GM19395 (cell line): ENCODE results near the gene TIMM10B.
"Not testable (repeated sequence)": the region's sequence is repeated elsewhere in the genome, so short reads cannot be mapped to it uniquely, and the experiment has no call there.

ENCODE experiments used
- ATAC-seq: cut with Tn5 transposase; IDR thresholded peaks from one replicate; pipeline ENCODE4 v1.9.1; 2021; ENCODE audit warnings: mild to moderate bottlenecking, moderate library complexity; ENCODE audit not compliant: unreplicated experiment

The TIMM10B gene

DNA sequence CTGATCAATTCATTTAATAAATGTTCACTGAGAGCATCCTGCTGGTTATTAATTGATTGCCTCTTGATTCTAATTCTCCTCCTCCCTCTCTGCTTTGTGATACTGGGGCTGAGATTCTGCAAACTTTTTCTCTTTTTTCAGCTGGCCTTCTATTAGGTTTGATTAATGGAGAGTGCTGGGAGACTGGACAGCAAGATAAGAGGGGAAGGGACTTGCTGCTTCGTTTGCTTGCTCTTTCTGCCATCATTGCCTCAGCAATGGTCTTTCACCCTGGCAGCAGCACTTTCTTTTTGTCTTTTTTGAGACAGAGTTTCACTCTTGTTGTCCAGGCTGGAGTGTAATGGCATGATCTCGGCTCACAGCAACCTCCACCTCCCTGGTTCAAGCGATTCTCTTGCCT lies 22.9 kb downstream of the TIMM10B start:
- ATAC-seq = no peak

DNA sequence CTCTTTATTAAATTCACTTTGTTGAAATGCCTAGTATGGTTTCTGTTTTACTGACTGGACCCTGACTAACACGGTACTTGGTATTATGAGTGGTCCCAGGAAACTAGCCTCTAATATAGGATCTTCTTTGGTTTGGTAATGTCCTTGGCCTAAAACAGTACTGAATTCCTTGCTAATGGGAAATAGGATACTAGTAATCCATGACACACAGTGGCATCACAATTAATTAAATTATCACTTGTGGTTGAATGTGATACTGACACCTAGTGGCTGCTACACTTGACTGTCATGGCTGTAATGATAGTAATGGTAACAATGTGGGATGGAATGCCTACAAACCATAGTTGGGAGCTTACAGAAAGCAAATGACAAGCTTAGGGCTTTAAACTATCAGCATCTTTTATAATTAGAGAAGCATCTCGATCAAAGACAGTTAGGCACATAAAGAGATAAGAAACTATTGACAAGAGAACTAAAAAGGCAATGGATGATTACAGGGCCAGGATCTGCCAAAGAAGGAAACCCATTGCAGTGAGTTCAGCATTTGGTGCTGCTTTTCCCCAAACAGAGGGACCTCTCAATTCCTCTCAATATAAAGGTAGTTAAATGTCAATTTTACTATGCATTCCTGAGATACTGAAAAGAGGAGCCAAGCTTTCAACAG lies 24.4 kb downstream of the TIMM10B start:
- ATAC-seq = no peak

DNA sequence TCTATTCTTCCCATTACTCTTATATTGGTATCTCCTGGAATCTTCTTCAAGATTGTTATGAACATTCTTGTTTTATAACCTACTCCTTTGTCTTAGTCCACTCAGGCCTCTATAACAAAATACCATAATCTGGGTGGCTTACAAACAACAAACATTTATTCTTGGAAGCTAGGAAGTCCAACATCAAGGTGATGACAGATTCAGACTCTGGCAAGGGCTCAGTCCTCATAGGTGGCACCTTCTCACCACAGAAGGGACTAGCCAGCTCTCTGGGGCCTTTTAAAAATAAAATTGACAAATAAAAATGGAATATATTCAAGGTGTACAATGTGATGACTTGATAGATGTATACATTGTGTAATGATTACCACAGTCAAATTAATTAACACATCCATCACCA lies 35.6 kb downstream of the TIMM10B start:
- no peak for ATAC-seq

DNA sequence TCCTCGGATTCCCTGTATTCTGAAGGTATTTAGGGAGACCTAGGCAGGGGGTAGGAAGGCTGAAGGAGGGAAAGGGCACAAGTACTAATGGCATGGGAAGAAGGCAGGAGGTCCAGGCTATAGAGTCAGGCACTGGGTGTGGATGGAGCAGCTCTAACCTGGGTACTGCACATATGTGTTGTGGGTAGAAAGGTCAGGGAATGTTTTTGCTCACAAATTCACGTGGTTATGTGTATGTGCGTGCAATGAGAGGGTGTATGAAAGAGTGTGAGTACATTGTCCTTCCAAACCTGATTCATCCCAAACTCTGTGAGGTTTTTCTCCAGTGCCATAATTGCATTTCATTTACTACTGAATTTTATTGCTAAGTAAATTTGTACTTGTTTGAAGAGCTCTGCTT lies 39.0 kb downstream of the TIMM10B start:
- no peak for ATAC-seq

DNA sequence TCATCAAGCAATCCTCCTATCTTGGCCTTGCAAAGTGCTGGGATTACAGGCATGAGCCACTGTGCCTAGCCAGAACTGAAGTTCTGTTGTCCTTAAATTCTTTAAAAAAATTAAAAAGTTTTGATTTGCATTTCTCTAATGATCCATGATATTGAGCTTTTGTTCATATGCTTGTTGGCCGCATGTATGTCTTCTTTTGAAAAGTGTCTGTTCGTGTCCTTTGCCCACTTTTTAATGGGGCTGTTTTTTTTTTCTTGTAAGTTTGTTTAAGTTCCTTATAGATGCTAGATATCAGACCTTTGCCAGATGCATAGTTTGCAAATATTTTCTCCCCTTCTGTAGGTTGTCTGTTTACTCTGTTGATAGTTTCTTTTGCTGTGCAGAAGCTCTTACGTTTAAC lies 40.6 kb downstream of the TIMM10B start:
- ATAC-seq = not testable (repeated sequence)

DNA sequence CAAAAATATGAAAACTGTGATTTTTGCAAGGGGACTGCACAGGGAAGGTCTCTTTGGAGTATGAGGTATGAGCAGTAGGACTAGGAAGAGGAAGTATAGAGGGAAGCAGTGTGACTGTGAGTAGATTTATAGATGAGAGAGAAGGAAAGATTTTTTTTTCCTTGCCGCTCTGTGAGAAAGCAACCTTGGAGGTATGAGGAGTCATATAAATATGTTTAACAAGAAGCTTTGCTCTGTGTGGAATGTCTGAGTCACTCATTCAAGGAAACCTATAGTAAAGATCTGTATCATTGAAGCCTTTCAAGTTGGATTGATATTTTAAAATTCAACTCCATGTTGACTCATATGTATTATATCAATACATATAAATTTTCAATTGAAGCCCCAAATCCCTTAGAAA lies 42.0 kb downstream of the TIMM10B start:
- no peak for ATAC-seq

DNA sequence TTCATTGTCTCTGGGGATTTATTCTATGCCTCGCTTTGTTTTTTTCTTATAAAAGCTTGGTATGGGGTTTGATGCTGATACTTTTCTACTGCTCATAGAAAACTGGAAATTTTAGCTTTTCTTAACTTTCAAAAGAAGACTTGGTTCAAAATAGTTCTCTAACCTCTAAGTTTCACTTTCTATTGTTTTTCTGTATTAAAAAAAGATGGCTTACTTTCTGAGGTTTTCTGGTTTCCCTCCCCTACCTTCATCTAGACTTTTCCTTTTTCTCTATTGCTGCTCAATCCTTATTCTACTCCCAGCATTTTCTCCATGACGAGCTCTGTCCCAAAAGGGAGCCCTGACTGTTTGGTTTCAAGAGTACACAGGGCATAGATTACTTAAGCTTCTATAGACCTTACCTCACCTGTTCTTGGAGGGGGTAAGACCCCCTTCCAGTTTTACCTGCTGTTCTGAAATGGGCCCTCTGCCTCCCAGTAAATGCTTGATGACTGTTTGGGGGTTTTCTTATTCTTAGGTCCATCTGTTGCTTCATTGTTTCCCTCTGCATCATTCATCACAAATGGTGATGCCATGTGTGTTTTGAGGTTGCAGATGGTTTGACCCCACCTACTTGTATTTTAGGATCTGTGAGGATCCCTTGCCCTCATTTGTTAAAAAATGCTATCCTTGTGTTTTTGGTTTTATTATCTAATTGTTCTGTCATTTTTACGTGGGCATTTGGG lies 45.3 kb downstream of the TIMM10B start:
- peak; percentile 83 for ATAC-seq

DNA sequence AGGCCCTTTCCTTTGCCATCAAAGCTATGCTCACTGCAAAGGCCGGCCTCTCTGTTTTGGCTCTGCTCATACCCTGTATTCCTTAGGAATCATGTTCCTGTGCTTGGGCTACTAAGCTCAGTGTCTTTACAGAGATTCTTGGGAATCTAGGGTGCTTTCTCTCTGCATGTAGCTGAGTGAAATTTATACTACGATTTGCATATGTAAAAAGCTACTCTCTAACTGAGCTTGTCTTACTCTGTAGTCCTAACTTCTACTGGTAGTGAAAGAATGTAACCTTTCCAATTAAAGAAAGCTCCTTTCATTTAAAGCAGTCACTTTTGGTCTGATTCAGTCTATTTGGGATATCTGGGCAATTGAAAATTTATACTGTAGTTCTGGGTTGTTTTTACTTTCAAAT lies 48.0 kb downstream of the TIMM10B start:
- no peak for ATAC-seq

DNA sequence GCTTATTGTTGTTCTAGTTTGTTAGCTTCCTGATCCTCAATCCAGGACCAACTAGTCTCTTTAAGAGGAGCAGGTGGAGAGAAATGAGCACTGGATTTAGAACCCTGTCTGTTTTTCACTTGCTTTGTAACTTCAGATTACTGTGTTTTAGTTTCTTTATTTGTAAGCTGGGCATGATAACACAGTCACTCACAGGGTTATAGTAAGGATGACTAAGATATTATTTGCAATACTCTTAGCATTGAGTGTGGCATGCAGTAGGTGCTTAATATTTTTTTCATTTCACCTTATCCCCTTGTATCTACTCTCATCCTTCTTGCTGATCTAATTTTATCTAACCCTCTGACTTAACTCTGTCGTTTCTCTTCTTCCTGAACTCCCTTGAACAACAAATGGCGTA lies 49.5 kb downstream of the TIMM10B start:
- no peak for ATAC-seq

DNA sequence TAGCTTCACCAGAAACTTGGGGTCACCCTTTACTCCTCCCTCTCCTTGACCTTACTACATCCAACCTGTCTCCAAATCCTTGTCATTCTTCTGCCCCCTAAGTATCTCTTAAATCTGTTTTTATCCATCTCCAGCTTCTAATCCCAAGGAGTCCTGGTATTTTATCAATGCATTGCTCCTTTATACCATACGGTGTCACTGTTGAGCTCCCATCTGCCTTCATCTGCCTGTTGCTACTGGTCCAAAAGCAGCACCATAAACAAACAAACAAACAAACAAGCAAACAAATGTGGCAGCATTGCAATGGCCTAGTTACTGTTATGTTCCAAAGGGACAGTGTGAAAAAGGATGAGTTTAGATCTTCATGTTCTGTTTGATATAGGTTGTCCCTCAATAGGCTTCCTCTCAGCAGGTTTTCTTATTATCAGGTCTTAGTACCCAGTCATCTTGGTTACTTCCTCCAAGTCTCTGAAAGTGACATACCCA lies 50.0 kb downstream of the TIMM10B start:
- ATAC-seq = peak; percentile 65
